H1 (cell line): ENCODE results near the gene IRX4. TPM values are rescaled to one million over a fixed set of nuclear protein-coding genes. Genes with fewer than 3 reads are reported as not detected.

Experiments used
- BACH1 ChIP-seq: IDR thresholded peaks from 2 replicates; pipeline ENCODE4 v1.6.1; 2012; ENCODE audit warnings: low read length, improper control_type of control experiment
- BRCA1 ChIP-seq: IDR thresholded peaks from 2 replicates; pipeline ENCODE4 v1.6.1; 2012; ENCODE audit warnings: low read depth, low read length, improper control_type of control experiment
- CBX8 ChIP-seq: fragments of 300-800, 300-1000 bp; sonication (generic); IDR thresholded peaks from 2 replicates; pipeline ENCODE4 v1.7.1; 2016; ENCODE audit warnings: low read depth, low read length, borderline replicate concordance
- CHD1 ChIP-seq: IDR thresholded peaks from 2 replicates; pipeline ENCODE4 v1.6.1; 2012; ENCODE audit warnings: low read depth, low read length, improper control_type of control experiment
- EGR1 ChIP-seq: IDR thresholded peaks from 2 replicates; pipeline ENCODE4 v1.6.1; 2011; ENCODE audit warnings: low read depth, low read length, borderline replicate concordance
- EZH2 ChIP-seq: fragments of 200-600 bp; sonication (generic); IDR thresholded peaks from 2 replicates; pipeline ENCODE4 v1.7.1; 2012; ENCODE audit warnings: low read depth, mild to moderate bottlenecking, moderate library complexity, low read length, inconsistent platforms; ENCODE audit not compliant: severe bottlenecking
- GABPA ChIP-seq: IDR thresholded peaks from 2 replicates; pipeline ENCODE4 v1.6.1; 2011; ENCODE audit warnings: mild to moderate bottlenecking, low read length, moderate library complexity, borderline replicate concordance; ENCODE audit not compliant: insufficient read depth
- GTF2F1 ChIP-seq: IDR thresholded peaks from 2 replicates; pipeline ENCODE4 v1.6.1; 2012; ENCODE audit warnings: low read depth, low read length, improper control_type of control experiment, borderline replicate concordance
- HDAC2 ChIP-seq, 2 experiments: fragments of 300-600 bp in 1 of 2; sonication (generic) in 1 of 2; IDR thresholded peaks; 2 replicates each; pipeline ENCODE4 v1.6.1; 2011 to 2012; ENCODE audit warnings: low read depth in 2 of 2, low read length in 2 of 2, mild to moderate bottlenecking in 2 of 2, moderate library complexity in 2 of 2, borderline replicate concordance in 1 of 2, inconsistent platforms in 1 of 2
- KDM1A ChIP-seq: fragments of 200-600, 300-600 bp; sonication (generic); IDR thresholded peaks from 2 replicates; pipeline ENCODE4 v1.7.1; 2016; ENCODE audit warnings: mild to moderate bottlenecking, low read length, borderline replicate concordance
- PHF8 ChIP-seq: fragments of 200-600 bp; sonication (generic); conservative IDR thresholded peaks from 2 replicates; pipeline ENCODE4 v1.7.1; 2012; ENCODE audit warnings: low read depth, mild to moderate bottlenecking, inconsistent platforms, low read length, moderate library complexity
- POLR2AphosphoS5 ChIP-seq: IDR thresholded peaks from 2 replicates; pipeline ENCODE4 v1.6.1; 2011; ENCODE audit warnings: low read depth, low read length
- POU5F1 ChIP-seq: IDR thresholded peaks from 2 replicates; pipeline ENCODE4 v1.6.1; 2011; ENCODE audit warnings: low read depth, mild to moderate bottlenecking, low read length, moderate library complexity
- RFX5 ChIP-seq: IDR thresholded peaks from 2 replicates; pipeline ENCODE4 v1.6.1; 2011; ENCODE audit warnings: low read depth, low read length, improper control_type of control experiment, borderline replicate concordance
- RNF2 ChIP-seq: fragments of 200-900, 300-1000 bp; sonication (generic); IDR thresholded peaks from 2 replicates; pipeline ENCODE4 v1.7.1; 2016; ENCODE audit warnings: borderline replicate concordance, low read depth, mild to moderate bottlenecking, antibody characterized with exemption, low read length; ENCODE audit not compliant: poor library complexity, severe bottlenecking; ENCODE audit errors: missing control alignments
- SIRT6 ChIP-seq: IDR thresholded peaks from one replicate; pipeline ENCODE4 v1.7.1; 2012; ENCODE audit warnings: low read length, inconsistent platforms
- SP1 ChIP-seq: IDR thresholded peaks from 2 replicates; pipeline ENCODE4 v1.6.1; 2011; ENCODE audit warnings: low read depth, low read length
- SP2 ChIP-seq: IDR thresholded peaks from 2 replicates; pipeline ENCODE4 v1.6.1; 2012; ENCODE audit warnings: mild to moderate bottlenecking, low read length, inconsistent platforms
- SRF ChIP-seq: IDR thresholded peaks from 2 replicates; pipeline ENCODE4 v1.6.1; 2011; ENCODE audit warnings: mild to moderate bottlenecking, low read depth, low read length, moderate library complexity
- SUZ12 ChIP-seq: fragments of 200-600 bp; sonication (generic); IDR thresholded peaks from 2 replicates; pipeline ENCODE4 v1.6.1; 2012; ENCODE audit warnings: mild to moderate bottlenecking, inconsistent platforms, low read length, moderate library complexity, mixed read lengths
- polyA plus RNA-seq, 7 experiments: library from polyadenylated mRNA; depleted of rRNA in 3 of 7; stranded (reverse) in 5 of 7; unstranded in 2 of 7; fragments of >200 nt in 5 of 7; fragments of 200-250 nt in 2 of 7; gene quantifications; 1 replicate in 5 of 7; 2 replicates in 1 of 7; 4 replicates in 1 of 7; pipeline versions ENCODE4 v1.2.1 to v1.2.3, GENCODE V29; 2011 to 2013; ENCODE audit warnings: missing spikeins in 2 of 7, mixed read lengths in 2 of 7
- total RNA-seq: library from RNA; stranded (reverse); fragmentation: NEBNext Ultra II Directional; extraction: Animal tissue kit (Norgen Biotek cat#: 25700); gene quantifications from 2 replicates; pipeline ENCODE4 v1.2.1, GENCODE V29; 2021
- TF ChIP-seq, protein P1 (sequence below): IDR thresholded peaks from 2 replicates; pipeline ENCODE4 v1.6.1; 2012; ENCODE audit warnings: inconsistent platforms

The IRX4 gene
- total and polyA plus RNA-seq, 2 of the 8 experiments (the other 6 are each of a cell fraction or from before 2014, with no cell fraction given), result 0.45 to 1.2 TPM

DNA sequence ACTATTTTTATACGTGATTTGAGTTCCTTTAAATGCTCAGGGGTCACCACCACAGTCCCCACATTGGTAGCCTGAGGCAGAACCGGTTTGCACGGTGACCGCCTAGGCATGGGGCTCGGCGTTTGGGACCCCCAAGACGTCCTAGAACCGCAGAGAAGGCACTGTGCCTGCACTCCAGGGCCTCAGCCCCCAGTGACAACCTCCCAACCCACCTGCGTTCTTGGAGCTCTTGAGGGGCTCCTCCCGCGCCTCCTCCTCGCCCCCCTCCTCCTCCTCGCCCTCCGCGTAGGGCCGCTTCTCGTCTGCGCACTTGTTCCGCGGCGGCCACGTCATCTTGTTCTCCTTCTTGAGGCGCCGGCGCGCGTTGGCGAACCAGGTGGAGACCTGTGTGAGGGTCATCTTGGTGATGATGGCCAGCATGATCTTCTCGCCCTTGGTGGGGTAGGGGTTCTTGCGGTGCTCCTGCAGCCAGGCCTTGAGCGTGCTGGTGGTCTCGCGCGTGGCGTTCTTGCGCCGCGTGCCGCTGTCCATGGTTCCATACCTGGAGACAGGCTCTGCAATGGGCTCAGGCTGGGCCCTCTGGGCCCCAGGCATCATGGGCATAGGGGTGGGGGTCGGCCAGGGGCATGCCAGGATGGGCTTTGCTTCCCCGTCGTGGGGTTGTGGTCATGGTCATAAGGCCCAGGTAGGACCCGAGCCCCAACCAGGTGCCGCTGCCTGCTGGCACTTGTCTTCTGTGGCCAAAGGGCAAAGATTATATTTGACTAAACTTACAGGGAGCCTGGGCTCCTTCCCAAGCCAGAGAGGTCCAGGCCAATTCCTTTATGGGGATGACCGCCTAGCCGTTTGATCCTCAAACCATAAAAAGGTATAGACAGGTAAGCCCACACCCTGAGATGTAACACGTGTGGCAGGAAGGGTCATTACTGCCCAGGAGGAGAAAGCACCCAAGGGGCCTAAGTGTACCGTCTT, 3.1 kb downstream of the IRX4 start (continued):
- TF ChIP-seq HDAC2 (IDR thresholded peaks at IDR 0.05; ENCODE audit: borderline replicate concordance in 1 of 2, low read depth in 2 of 2, low read length in 2 of 2) (no peak), EGR1 (no peak), GTF2F1 (no peak), CHD1 (no peak), KDM1A (no peak), POU5F1 (no peak), RNF2 (peak; percentile 73), EZH2 (peak; percentile 60), SP1 (no peak), POLR2AphosphoS5 (no peak), SUZ12 (peak; percentile 3; the same call in 1 of the 2 replicates), CBX8 (peak; percentile 81; the same call in 1 of the 2 replicates), PHF8 (no peak), SRF (no peak), SP2 (no peak), SIRT6 (no peak), RFX5 (no peak), BACH1 (no peak), GABPA (no peak), BRCA1 (no peak)
- TF ChIP-seq, protein P1, sequence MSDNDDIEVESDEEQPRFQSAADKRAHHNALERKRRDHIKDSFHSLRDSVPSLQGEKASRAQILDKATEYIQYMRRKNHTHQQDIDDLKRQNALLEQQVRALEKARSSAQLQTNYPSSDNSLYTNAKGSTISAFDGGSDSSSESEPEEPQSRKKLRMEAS, result peak; percentile 46
